NCI-H2227 (cell line): ENCODE data around the gene AFF3.
A peak's percentile ranks its signal among the peaks of the same experiment; 100 is the strongest.

Source experiments
- DNase-seq: peaks from one replicate; lab custom pipeline; 2025; ENCODE audit not compliant: unreplicated experiment; lab: John Stamatoyannopoulos, UW

Gene AFF3

GRCh38 chr2:99898336-99899048 is 243.9 kb downstream of the AFF3 start:
- no peak for DNase-seq

GRCh38 chr2:99891428-99891780 is 251.0 kb downstream of the AFF3 start:
- DNase-seq: no peak

- DNase-seq: no peak
Measured at GRCh38 chr2:99890568-99891427, 251.6 kb downstream of the AFF3 start.

- DNase-seq: no peak
Measured at GRCh38 chr2:99888617-99889016, 253.8 kb downstream of the AFF3 start.

GRCh38 chr2:99886418-99886817 is 256.0 kb downstream of the AFF3 start:
- no peak for DNase-seq

GRCh38 chr2:99883358-99883757 is 259.0 kb downstream of the AFF3 start:
- no peak for DNase-seq

GRCh38 chr2:99881901-99882591 is 260.3 kb downstream of the AFF3 start:
- DNase-seq: peak; percentile 85

GRCh38 chr2:99880964-99881294 is 261.5 kb downstream of the AFF3 start:
- DNase-seq: peak; percentile 72

- DNase-seq: no peak
Measured at GRCh38 chr2:99880148-99880963, 262.0 kb downstream of the AFF3 start.

- DNase-seq: no peak
Measured at GRCh38 chr2:99879481-99879880, 262.9 kb downstream of the AFF3 start.

- no peak for DNase-seq
Measured at GRCh38 chr2:99878581-99879350, 263.6 kb downstream of the AFF3 start.

- peak; percentile 24 for DNase-seq
Measured at GRCh38 chr2:99877963-99878362, 264.4 kb downstream of the AFF3 start.

- no peak for DNase-seq
Measured at GRCh38 chr2:99876956-99877355, 265.4 kb downstream of the AFF3 start.

- DNase-seq: no peak
Measured at GRCh38 chr2:99875627-99876201, 266.7 kb downstream of the AFF3 start.

GRCh38 chr2:99868260-99868659 is 274.1 kb downstream of the AFF3 start:
- DNase-seq: no peak

- DNase-seq: no peak
Measured at GRCh38 chr2:99867770-99868169, 274.6 kb downstream of the AFF3 start.

GRCh38 chr2:99865818-99866676 is 276.3 kb downstream of the AFF3 start:
- DNase-seq: no peak

- DNase-seq: no peak
Measured at GRCh38 chr2:99864561-99865553, 277.5 kb downstream of the AFF3 start.
